ENCODE measurements around the gene AMOT. TPM values are rescaled to one million over a fixed set of nuclear protein-coding genes. Genes with fewer than 3 reads are reported as not detected.

AMOT gene
- total RNA-seq, 1 donor, result 15.1 TPM

GRCh38 chrX:112735147-112735546 lies 105.5 kb downstream of the AMOT start:
- no peak for DNase-seq (ENCODE audit: low read depth)
- TF ChIP-seq CTCF (IDR thresholded peaks at IDR 0.05; ENCODE audit: insufficient read depth, low read depth, low read length), result no peak
- H3K4me3 ChIP-seq (ENCODE audit: low read depth, low read length), result no peak overlapping the region

GRCh38 chrX:112734290-112734689 lies 106.3 kb downstream of the AMOT start:
- TF ChIP-seq CTCF (IDR thresholded peaks at IDR 0.05; ENCODE audit: insufficient read depth, low read depth, low read length), result no peak
- no peak overlapping the region for H3K4me3 ChIP-seq (ENCODE audit: low read depth, low read length)
- DNase-seq (ENCODE audit: low read depth), result no peak

- no peak overlapping the region for H3K4me3 ChIP-seq (ENCODE audit: low read depth, low read length)
- peak; percentile 26 for TF ChIP-seq CTCF (IDR thresholded peaks at IDR 0.05; ENCODE audit: insufficient read depth, low read depth, low read length)
- DNase-seq (ENCODE audit: low read depth), result peak; percentile 0
These were observed 108.8 kb downstream of the AMOT start for GRCh38 chrX:112731793-112732192.

Small RNA genes within 50 kb of the gene (small RNA-seq; reads per million reads assigned to genes)
- not detected for gene RN7SL266P

Other genes starting within 250 kb of the AMOT start
- 1.3 TPM in 1 of 2 replicates, not detected in the other for gene LHFPL1, start 160.9 kb downstream of the AMOT start, total RNA-seq

All from fibroblast of villous mesenchyme (primary cell).